ENCODE results near the gene CDCP2.

Gene CDCP2

GRCh38 chr1:54158071-54158470 lies 5.3 kb upstream of the CDCP2 start:
- Histone ChIP-seq H3K36me3 (no peaks in the 10 kb centered on the region), H3K27me3 (no peaks in the 10 kb centered on the region), H3K4me3 (ENCODE audit: low read depth, low read length) (no peak overlapping the region), H3K9me3 (no peaks in the 10 kb centered on the region), H3K4me1 (0 out of 2 replicates have a peak, but pooled peaks cover 3% of the 10 kb centered on the region)
- DNase-seq: no peak
- no peak for TF ChIP-seq CTCF (IDR thresholded peaks at IDR 0.05; ENCODE audit: low read depth, low read length)

GRCh38 chr1:54157401-54157800 lies 4.6 kb upstream of the CDCP2 start:
- TF ChIP-seq CTCF (IDR thresholded peaks at IDR 0.05; ENCODE audit: low read depth, low read length): no peak
- Histone ChIP-seq H3K36me3 (no peaks in the 10 kb centered on the region), H3K4me1 (0 out of 2 replicates have a peak, but pooled peaks cover 3% of the 10 kb centered on the region), H3K9me3 (no peaks in the 10 kb centered on the region), H3K27me3 (no peaks in the 10 kb centered on the region), H3K4me3 (ENCODE audit: low read depth, low read length) (no peak overlapping the region)
- DNase-seq: no peak

GRCh38 chr1:54156986-54157385 lies 4.2 kb upstream of the CDCP2 start:
- no peaks in the 10 kb centered on the region for H3K36me3 ChIP-seq
- TF ChIP-seq CTCF (IDR thresholded peaks at IDR 0.05; ENCODE audit: low read depth, low read length): no peak
- H3K9me3 ChIP-seq: no peaks in the 10 kb centered on the region
- DNase-seq: no peak
- no peaks in the 10 kb centered on the region for H3K27me3 ChIP-seq
- H3K4me1 ChIP-seq: 0 out of 2 replicates have a peak, but pooled peaks cover 3% of the 10 kb centered on the region
- H3K4me3 ChIP-seq (ENCODE audit: low read depth, low read length): no peak overlapping the region

- Histone ChIP-seq H3K4me1 (0 out of 2 replicates have a peak, but pooled peaks cover 3% of the 10 kb centered on the region), H3K27me3 (no peaks in the 10 kb centered on the region), H3K36me3 (no peaks in the 10 kb centered on the region), H3K9me3 (no peaks in the 10 kb centered on the region), H3K4me3 (ENCODE audit: low read depth, low read length) (no peak overlapping the region)
- no peak for DNase-seq
- TF ChIP-seq CTCF (IDR thresholded peaks at IDR 0.05; ENCODE audit: low read depth, low read length): no peak
These were observed 3.4 kb upstream of the CDCP2 start for GRCh38 chr1:54156201-54156600.

- Histone ChIP-seq H3K9me3 (no peaks in the 10 kb centered on the region), H3K27me3 (no peaks in the 10 kb centered on the region), H3K4me3 (ENCODE audit: low read depth, low read length) (no peak overlapping the region), H3K4me1 (0 out of 2 replicates have a peak, but pooled peaks cover 3% of the 10 kb centered on the region), H3K36me3 (no peaks in the 10 kb centered on the region)
- peak; percentile 26 for DNase-seq
- no peak for TF ChIP-seq CTCF (IDR thresholded peaks at IDR 0.05; ENCODE audit: low read depth, low read length)
These were observed 987 bp upstream of the CDCP2 start for GRCh38 chr1:54153535-54154439.

- no peaks in the 10 kb centered on the region for H3K36me3 ChIP-seq
- H3K4me3 ChIP-seq (ENCODE audit: low read depth, low read length): no peak overlapping the region
- no peak for TF ChIP-seq CTCF (IDR thresholded peaks at IDR 0.05; ENCODE audit: low read depth, low read length)
- no peaks in the 10 kb centered on the region for H3K27me3 ChIP-seq
- 0 out of 2 replicates have a peak, but pooled peaks cover 3% of the 10 kb centered on the region for H3K4me1 ChIP-seq
- H3K9me3 ChIP-seq: no peaks in the 10 kb centered on the region
- DNase-seq: no peak
These were observed 1.8 kb downstream of the CDCP2 start for GRCh38 chr1:54151013-54151412.
